Measurements from ENCODE around the gene KIF12. TPM values are rescaled to one million over a fixed set of nuclear protein-coding genes. Genes with fewer than 3 reads are reported as not detected.

The KIF12 gene
- total and polyA plus RNA-seq, 12 donors, result 0.10 to 0.56 (median 0.30) TPM; not detected in 6

GRCh38 chr9:114050646-114051045 lies 48.4 kb downstream of the KIF12 start:
- no peaks in the 10 kb centered on the region for H3K4me1 ChIP-seq (replicated peaks in 1 of 2)
- no peaks in the 10 kb centered on the region for H3K27me3 ChIP-seq
- peak in 1 of 7 donors; percentile 6 for DNase-seq
- H3K36me3 ChIP-seq (replicated peaks in 1 of 2), result peaks cover 0 to 33% of the 10 kb centered on the region in 2 donors
- H3K4me3 ChIP-seq, result no peak overlapping the region
- no peak overlapping the region for H3K27ac ChIP-seq
- no peak for TF ChIP-seq POLR2A (IDR thresholded peaks at IDR 0.05)
- TF ChIP-seq CTCF (IDR thresholded peaks at IDR 0.05), result no peak
- no peaks in the 10 kb centered on the region for H3K9me3 ChIP-seq (replicated peaks in 1 of 3)
- 90 to 94% (median 91%) methylated on average over 6 of the region's 6 CpGs for WGBS, 4 donors
- intact Hi-C loops (cut with DNase I), result no loop called here

DNA sequence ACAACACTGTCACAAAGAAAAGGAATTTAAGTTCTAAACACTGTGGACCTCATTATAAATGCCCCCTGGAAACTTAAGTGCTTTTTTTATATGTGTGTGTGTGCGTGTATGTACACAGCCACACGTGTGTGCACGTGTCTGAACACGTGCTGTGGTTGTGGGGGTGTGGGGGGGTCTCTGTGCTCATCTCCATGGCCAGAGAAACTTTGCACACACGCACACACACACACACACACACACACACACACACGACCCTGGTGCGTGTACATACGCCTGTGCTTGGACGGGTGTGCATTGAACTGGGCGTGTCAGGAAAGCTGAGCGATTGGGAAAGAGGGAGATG lies 48.9 kb downstream of the KIF12 start:
- H3K4me3 ChIP-seq, result no peak overlapping the region
- H3K9me3 ChIP-seq (replicated peaks in 1 of 3), result no peaks in the 10 kb centered on the region
- intact Hi-C loops (cut with DNase I), result no loop called here
- H3K36me3 ChIP-seq (replicated peaks in 1 of 2), result peaks cover 0 to 33% of the 10 kb centered on the region in 2 donors
- H3K27me3 ChIP-seq, result no peaks in the 10 kb centered on the region
- no peak overlapping the region for H3K27ac ChIP-seq
- no peaks in the 10 kb centered on the region for H3K4me1 ChIP-seq (replicated peaks in 1 of 2)
- no peak for DNase-seq
- WGBS, 4 donors, result 89 to 90% (median 89%) methylated on average over 11 of the region's 11 CpGs
- TF ChIP-seq POLR2A (IDR thresholded peaks at IDR 0.05), result no peak
- no peak for TF ChIP-seq CTCF (IDR thresholded peaks at IDR 0.05)

- intact Hi-C loops (cut with DNase I), result no loop called here
- 94 to 95% (median 95%) methylated on average over 15 to 40 of the region's 40 CpGs for WGBS, 4 donors
Observed at GRCh38 chr9:114049441-114050225, 49.5 kb downstream of the KIF12 start.

More at GRCh38 chr9:114049441-114050225, 49.5 kb downstream of the KIF12 start:
- Histone ChIP-seq H3K27ac (no peak overlapping the region), H3K4me1 (replicated peaks in 1 of 2) (no peaks in the 10 kb centered on the region), H3K27me3 (no peaks in the 10 kb centered on the region), H3K36me3 (replicated peaks in 1 of 2) (peaks cover 0 to 33% of the 10 kb centered on the region in 2 donors), H3K4me3 (no peak overlapping the region), H3K9me3 (replicated peaks in 1 of 3) (no peaks in the 10 kb centered on the region)
- TF ChIP-seq CTCF (IDR thresholded peaks at IDR 0.05), result no peak
- no peak for TF ChIP-seq POLR2A (IDR thresholded peaks at IDR 0.05)
- peak in 2 of 7 donors; percentile 13 to 27 for DNase-seq
